Karpas-422 (cell line): ENCODE measurements around the gene UGT1A7. TPM values are rescaled to one million over a fixed set of nuclear protein-coding genes. Genes with fewer than 3 reads are reported as not detected.

Experiments used
- DNase-seq: peaks from one replicate; pipeline ENCODE4 v3.0.0-alpha.2; 2015
- H2AFZ ChIP-seq: fragments of 200-600 bp; sonication (generic); 2 replicates; pipeline ENCODE4 v1.6.1; 2014; ENCODE audit warnings: antibody characterized with exemption, low read length, mixed read lengths
- H3K27ac ChIP-seq: fragments of 200-600 bp; sonication (generic); 2 replicates; pipeline ENCODE4 v1.5.1; 2014; ENCODE audit warnings: mild to moderate bottlenecking, low read length, moderate library complexity
- H3K27me3 ChIP-seq: fragments of 200-600 bp; sonication (generic); 2 replicates; pipeline ENCODE4 v1.6.1; 2014; ENCODE audit warnings: low read length, mixed read lengths
- H3K36me3 ChIP-seq: fragments of 200-600 bp; sonication (generic); 2 replicates; pipeline ENCODE4 v1.6.1; 2014; ENCODE audit warnings: low read length, mixed read lengths; ENCODE audit not compliant: insufficient read depth
- H3K4me1 ChIP-seq: fragments of 200-600 bp; sonication (generic); 2 replicates; pipeline ENCODE4 v1.6.1; 2014; ENCODE audit warnings: mild to moderate bottlenecking, low read length, mixed read lengths
- H3K4me2 ChIP-seq: fragments of 200-600 bp; sonication (generic); 2 replicates; pipeline ENCODE4 v1.6.1; 2014; ENCODE audit warnings: low read length, low read depth, mild to moderate bottlenecking; ENCODE audit not compliant: poor library complexity, severe bottlenecking
- H3K4me3 ChIP-seq: fragments of 200-600 bp; sonication (generic); 2 replicates; pipeline ENCODE4 v1.5.1; 2014; ENCODE audit warnings: mild to moderate bottlenecking, antibody characterized with exemption, low read length, mixed read lengths
- H3K79me2 ChIP-seq: fragments of 200-600 bp; sonication (generic); 2 replicates; pipeline ENCODE4 v1.6.1; 2014; ENCODE audit warnings: mild to moderate bottlenecking, low read length, mixed read lengths
- H3K9ac ChIP-seq: fragments of 200-600 bp; sonication (generic); 2 replicates; pipeline ENCODE4 v1.6.0; 2014; ENCODE audit warnings: low read length
- H3K9me2 ChIP-seq: fragments of 200-600 bp; sonication (generic), shearing (Covaris generic); replicated peaks from 2 replicates; pipeline ENCODE4 v1.6.0; 2014; ENCODE audit warnings: mild to moderate bottlenecking, low read length, moderate library complexity; ENCODE audit not compliant: insufficient read depth
- H3K9me3 ChIP-seq: fragments of 300-700, 200-600 bp; sonication (generic); 2 replicates; pipeline ENCODE4 v1.6.1; 2014; ENCODE audit warnings: low read length, mixed read lengths
- H4K20me1 ChIP-seq: fragments of 200-600 bp; sonication (generic); 2 replicates; pipeline ENCODE4 v1.6.1; 2014; ENCODE audit warnings: mild to moderate bottlenecking, antibody characterized with exemption, low read length, low read depth; ENCODE audit not compliant: insufficient read depth
- total RNA-seq: library from RNA; depleted of rRNA; stranded (reverse); fragments of >200 nt; shearing (Covaris generic); gene quantifications from 2 replicates; pipeline ENCODE4 v1.2.3, GENCODE V29; 2014; ENCODE audit warnings: low replicate concordance

The UGT1A7 gene
- total RNA-seq, 1 experiment from 2014 or later: not detected

GRCh38 chr2:233764264-233764663 is 82.6 kb downstream of the UGT1A7 start:
- no peaks in the 10 kb centered on the region for H3K4me1 ChIP-seq
- no peaks in the 10 kb centered on the region for H3K27me3 ChIP-seq
- no peak overlapping the region for H3K4me2 ChIP-seq
- H2AFZ ChIP-seq: no peak overlapping the region
- H3K9ac ChIP-seq: no peak overlapping the region
- H3K36me3 ChIP-seq: no peaks in the 10 kb centered on the region
- H3K9me3 ChIP-seq: no peaks in the 10 kb centered on the region
- H3K27ac ChIP-seq: no peak overlapping the region
- no peaks in the 10 kb centered on the region for H4K20me1 ChIP-seq
- H3K79me2 ChIP-seq: no peaks in the 10 kb centered on the region
- H3K9me2 ChIP-seq: no peaks in the 10 kb centered on the region
- H3K4me3 ChIP-seq: no peak overlapping the region
- no peak for DNase-seq

- Histone ChIP-seq H3K9me2 (no peaks in the 10 kb centered on the region), H2AFZ (no peak overlapping the region), H3K36me3 (no peaks in the 10 kb centered on the region), H3K9me3 (no peaks in the 10 kb centered on the region), H3K4me1 (no peaks in the 10 kb centered on the region), H3K27ac (no peak overlapping the region), H3K27me3 (no peaks in the 10 kb centered on the region), H4K20me1 (no peaks in the 10 kb centered on the region), H3K4me3 (no peak overlapping the region), H3K4me2 (no peak overlapping the region), H3K9ac (no peak overlapping the region), H3K79me2 (no peaks in the 10 kb centered on the region)
- DNase-seq: no peak
These were observed 83.1 kb downstream of the UGT1A7 start for GRCh38 chr2:233764761-233765160.

DNA sequence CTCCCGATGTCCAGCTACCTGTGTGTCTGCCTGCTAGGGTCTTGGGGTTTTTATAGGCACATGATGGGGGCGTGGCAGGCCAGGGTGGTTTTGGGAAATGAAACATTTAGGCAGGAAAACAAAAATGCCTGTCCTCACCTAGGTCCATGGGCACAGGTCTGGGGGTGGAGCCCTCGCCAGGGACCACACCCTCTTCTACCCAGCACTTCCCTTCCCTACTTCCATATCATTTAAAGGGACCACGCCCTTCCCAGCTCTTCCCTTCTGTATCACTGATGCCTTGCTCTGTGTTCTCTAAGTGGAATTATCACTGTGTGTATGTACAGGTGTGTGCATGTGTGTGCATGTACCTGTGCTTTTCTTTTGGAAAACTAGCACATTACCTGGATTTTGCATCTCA is 84.7 kb downstream of the UGT1A7 start:
- no peaks in the 10 kb centered on the region for H3K9me2 ChIP-seq
- no peak overlapping the region for H3K4me3 ChIP-seq
- no peaks in the 10 kb centered on the region for H4K20me1 ChIP-seq
- H2AFZ ChIP-seq: no peak overlapping the region
- no peaks in the 10 kb centered on the region for H3K4me1 ChIP-seq
- no peak overlapping the region for H3K9ac ChIP-seq
- no peaks in the 10 kb centered on the region for H3K79me2 ChIP-seq
- H3K36me3 ChIP-seq: no peaks in the 10 kb centered on the region
- no peaks in the 10 kb centered on the region for H3K27me3 ChIP-seq
- H3K27ac ChIP-seq: no peak overlapping the region
- H3K4me2 ChIP-seq: no peak overlapping the region
- no peaks in the 10 kb centered on the region for H3K9me3 ChIP-seq
- no peak for DNase-seq

DNA sequence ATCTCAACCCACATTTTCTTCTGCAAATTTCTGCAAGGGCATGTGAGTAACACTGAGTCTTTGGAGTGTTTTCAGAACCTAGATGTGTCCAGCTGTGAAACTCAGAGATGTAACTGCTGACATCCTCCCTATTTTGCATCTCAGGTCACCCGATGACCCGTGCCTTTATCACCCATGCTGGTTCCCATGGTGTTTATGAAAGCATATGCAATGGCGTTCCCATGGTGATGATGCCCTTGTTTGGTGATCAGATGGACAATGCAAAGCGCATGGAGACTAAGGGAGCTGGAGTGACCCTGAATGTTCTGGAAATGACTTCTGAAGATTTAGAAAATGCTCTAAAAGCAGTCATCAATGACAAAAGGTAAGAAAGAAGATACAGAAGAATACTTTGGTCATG is 86.4 kb downstream of the UGT1A7 start:
- H3K27me3 ChIP-seq: no peaks in the 10 kb centered on the region
- H4K20me1 ChIP-seq: no peaks in the 10 kb centered on the region
- DNase-seq: no peak
- H3K79me2 ChIP-seq: no peaks in the 10 kb centered on the region
- H3K4me1 ChIP-seq: no peaks in the 10 kb centered on the region
- H3K4me2 ChIP-seq: no peak overlapping the region
- no peak overlapping the region for H3K27ac ChIP-seq
- no peak overlapping the region for H2AFZ ChIP-seq
- no peak overlapping the region for H3K4me3 ChIP-seq
- no peaks in the 10 kb centered on the region for H3K9me2 ChIP-seq
- H3K9me3 ChIP-seq: no peaks in the 10 kb centered on the region
- H3K9ac ChIP-seq: no peak overlapping the region
- H3K36me3 ChIP-seq: no peaks in the 10 kb centered on the region

- no peaks in the 10 kb centered on the region for H3K36me3 ChIP-seq
- no peaks in the 10 kb centered on the region for H4K20me1 ChIP-seq
- no peak overlapping the region for H3K4me2 ChIP-seq
- no peaks in the 10 kb centered on the region for H3K27me3 ChIP-seq
- no peak for DNase-seq
- no peaks in the 10 kb centered on the region for H3K4me1 ChIP-seq
- H3K9ac ChIP-seq: no peak overlapping the region
- no peak overlapping the region for H3K4me3 ChIP-seq
- H3K9me2 ChIP-seq: no peaks in the 10 kb centered on the region
- H3K9me3 ChIP-seq: no peaks in the 10 kb centered on the region
- H3K79me2 ChIP-seq: no peaks in the 10 kb centered on the region
- H2AFZ ChIP-seq: no peak overlapping the region
- no peak overlapping the region for H3K27ac ChIP-seq
These were observed 87.6 kb downstream of the UGT1A7 start for GRCh38 chr2:233769260-233769659.

DNA sequence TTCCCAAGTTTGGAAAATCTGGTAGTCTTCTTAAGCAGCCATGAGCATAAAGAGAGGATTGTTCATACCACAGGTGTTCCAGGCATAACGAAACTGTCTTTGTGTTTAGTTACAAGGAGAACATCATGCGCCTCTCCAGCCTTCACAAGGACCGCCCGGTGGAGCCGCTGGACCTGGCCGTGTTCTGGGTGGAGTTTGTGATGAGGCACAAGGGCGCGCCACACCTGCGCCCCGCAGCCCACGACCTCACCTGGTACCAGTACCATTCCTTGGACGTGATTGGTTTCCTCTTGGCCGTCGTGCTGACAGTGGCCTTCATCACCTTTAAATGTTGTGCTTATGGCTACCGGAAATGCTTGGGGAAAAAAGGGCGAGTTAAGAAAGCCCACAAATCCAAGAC is 90.5 kb downstream of the UGT1A7 start:
- H2AFZ ChIP-seq: no peak overlapping the region
- no peaks in the 10 kb centered on the region for H3K9me3 ChIP-seq
- no peak overlapping the region for H3K4me3 ChIP-seq
- no peaks in the 10 kb centered on the region for H3K9me2 ChIP-seq
- no peak overlapping the region for H3K4me2 ChIP-seq
- H4K20me1 ChIP-seq: no peaks in the 10 kb centered on the region
- H3K27ac ChIP-seq: no peak overlapping the region
- H3K9ac ChIP-seq: no peak overlapping the region
- H3K4me1 ChIP-seq: no peaks in the 10 kb centered on the region
- H3K79me2 ChIP-seq: no peaks in the 10 kb centered on the region
- H3K27me3 ChIP-seq: no peaks in the 10 kb centered on the region
- no peak for DNase-seq
- no peaks in the 10 kb centered on the region for H3K36me3 ChIP-seq

DNA sequence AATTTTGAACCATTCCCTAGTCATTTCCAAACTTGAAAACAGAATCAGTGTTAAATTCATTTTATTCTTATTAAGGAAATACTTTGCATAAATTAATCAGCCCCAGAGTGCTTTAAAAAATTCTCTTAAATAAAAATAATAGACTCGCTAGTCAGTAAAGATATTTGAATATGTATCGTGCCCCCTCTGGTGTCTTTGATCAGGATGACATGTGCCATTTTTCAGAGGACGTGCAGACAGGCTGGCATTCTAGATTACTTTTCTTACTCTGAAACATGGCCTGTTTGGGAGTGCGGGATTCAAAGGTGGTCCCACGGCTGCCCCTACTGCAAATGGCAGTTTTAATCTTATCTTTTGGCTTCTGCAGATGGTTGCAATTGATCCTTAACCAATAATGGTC is 90.9 kb downstream of the UGT1A7 start:
- Histone ChIP-seq H3K4me2 (no peak overlapping the region), H3K36me3 (no peaks in the 10 kb centered on the region), H3K4me1 (no peaks in the 10 kb centered on the region), H3K27me3 (no peaks in the 10 kb centered on the region), H2AFZ (no peak overlapping the region), H3K4me3 (no peak overlapping the region), H3K9me2 (no peaks in the 10 kb centered on the region), H3K9me3 (no peaks in the 10 kb centered on the region), H4K20me1 (no peaks in the 10 kb centered on the region), H3K9ac (no peak overlapping the region), H3K27ac (no peak overlapping the region), H3K79me2 (no peaks in the 10 kb centered on the region)
- no peak for DNase-seq

DNA sequence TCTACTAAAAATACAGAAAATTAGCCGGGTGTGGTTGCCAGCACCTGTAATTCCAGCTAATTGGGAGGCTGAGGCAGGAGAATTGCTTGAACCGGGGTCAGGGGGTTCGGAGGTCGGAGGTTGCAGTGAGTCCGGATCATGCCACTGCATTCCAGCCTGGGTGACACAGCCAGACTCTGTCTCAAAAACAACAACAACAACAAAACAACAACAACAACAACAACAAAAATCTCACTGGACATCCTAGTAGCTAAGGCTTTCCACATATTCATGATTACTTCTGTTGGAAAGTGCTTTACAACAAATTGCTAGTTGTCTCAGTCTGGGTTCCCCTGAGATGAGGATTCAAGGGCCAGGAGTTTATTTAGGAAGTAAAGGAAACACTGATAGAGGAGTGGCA is 92.2 kb downstream of the UGT1A7 start:
- H3K9me2 ChIP-seq: no peaks in the 10 kb centered on the region
- H3K79me2 ChIP-seq: no peaks in the 10 kb centered on the region
- H3K9me3 ChIP-seq: no peaks in the 10 kb centered on the region
- H2AFZ ChIP-seq: no peak overlapping the region
- no peaks in the 10 kb centered on the region for H3K4me1 ChIP-seq
- no peaks in the 10 kb centered on the region for H3K36me3 ChIP-seq
- no peaks in the 10 kb centered on the region for H4K20me1 ChIP-seq
- DNase-seq: no peak
- no peak overlapping the region for H3K4me3 ChIP-seq
- H3K9ac ChIP-seq: no peak overlapping the region
- no peaks in the 10 kb centered on the region for H3K27me3 ChIP-seq
- H3K27ac ChIP-seq: no peak overlapping the region
- H3K4me2 ChIP-seq: no peak overlapping the region

DNA sequence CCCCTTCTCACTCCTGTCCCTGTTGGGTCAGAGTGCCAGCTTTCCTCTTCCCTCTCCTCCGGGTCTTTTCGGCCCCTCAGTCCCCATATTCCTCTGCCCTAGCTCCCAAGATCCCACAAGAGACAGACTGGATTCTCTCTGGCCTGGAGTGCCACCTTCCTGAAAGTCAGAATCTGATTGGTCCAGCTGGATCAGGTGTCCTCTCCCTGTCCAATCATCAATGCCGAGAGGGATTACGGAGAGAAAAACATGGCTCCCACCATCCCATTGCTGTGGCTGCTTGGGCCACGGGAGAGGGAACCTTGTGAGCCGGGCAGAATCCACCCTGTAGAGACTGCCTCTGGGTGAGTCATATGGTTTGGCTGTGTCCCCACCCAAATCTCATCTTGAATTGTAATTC is 93.7 kb downstream of the UGT1A7 start:
- Histone ChIP-seq H2AFZ (no peak overlapping the region), H3K79me2 (no peaks in the 10 kb centered on the region), H3K36me3 (no peaks in the 10 kb centered on the region), H3K27ac (no peak overlapping the region), H4K20me1 (no peaks in the 10 kb centered on the region), H3K4me3 (no peak overlapping the region), H3K9me3 (no peaks in the 10 kb centered on the region), H3K4me2 (no peak overlapping the region), H3K9ac (no peak overlapping the region), H3K9me2 (no peaks in the 10 kb centered on the region), H3K4me1 (no peaks in the 10 kb centered on the region), H3K27me3 (no peaks in the 10 kb centered on the region)
- no peak for DNase-seq
